Loucy (cell line): ENCODE measurements around the gene TMEM256.

Experiments used
- H2AFZ ChIP-seq: fragments of 200-600 bp; sonication (generic); 2 replicates; pipeline ENCODE4 v1.6.0; 2016; ENCODE audit warnings: antibody characterized with exemption, mild to moderate bottlenecking, low read length, moderate library complexity
- H3F3A ChIP-seq: fragments of 200-600 bp; 2 replicates; pipeline ENCODE4 v1.6.0; 2016; ENCODE audit warnings: antibody characterized with exemption, low read depth, mild to moderate bottlenecking
- H3K27me3 ChIP-seq: fragments of 200-600 bp; sonication (generic); 2 replicates; pipeline ENCODE4 v1.6.1; 2014; ENCODE audit warnings: low read length, mild to moderate bottlenecking; ENCODE audit not compliant: insufficient read depth, poor library complexity, severe bottlenecking
- H3K36me3 ChIP-seq: fragments of 200-600 bp; sonication (generic); 2 replicates; pipeline ENCODE4 v1.6.1; 2016; ENCODE audit warnings: low read length; ENCODE audit not compliant: insufficient read depth
- H3K4me1 ChIP-seq: fragments of 200-600 bp; sonication (generic); 2 replicates; pipeline ENCODE4 v1.5.1; 2014; ENCODE audit warnings: low read length, mild to moderate bottlenecking; ENCODE audit not compliant: insufficient read depth, poor library complexity, severe bottlenecking
- H3K4me2 ChIP-seq: fragments of 200-600 bp; sonication (generic); 2 replicates; pipeline ENCODE4 v1.6.0; 2014; ENCODE audit warnings: antibody characterized with exemption, low read length, low read depth, mild to moderate bottlenecking; ENCODE audit not compliant: poor library complexity, severe bottlenecking
- H3K4me3 ChIP-seq: fragments of 200-600 bp; sonication (generic); 2 replicates; pipeline ENCODE4 v1.5.1; 2014; ENCODE audit warnings: low read length, mild to moderate bottlenecking, mixed read lengths; ENCODE audit not compliant: poor library complexity, severe bottlenecking
- H3K79me2 ChIP-seq: fragments of 200-600 bp; sonication (generic); 2 replicates; pipeline ENCODE4 v1.6.1; 2014; ENCODE audit warnings: low read length; ENCODE audit not compliant: insufficient read depth
- H3K9ac ChIP-seq: fragments of 200-600 bp; sonication (generic); 2 replicates; pipeline ENCODE4 v1.6.0; 2014; ENCODE audit warnings: mild to moderate bottlenecking, low read depth, low read length, moderate library complexity; ENCODE audit not compliant: poor library complexity, severe bottlenecking
- H3K9me2 ChIP-seq: fragments of 200-600 bp; sonication (generic); replicated peaks from 2 replicates; pipeline ENCODE4 v1.6.1; 2016; ENCODE audit warnings: low read depth, low read length, mixed read lengths
- H3K9me3 ChIP-seq: fragments of 200-600 bp; sonication (generic); 2 replicates; pipeline ENCODE4 v1.6.1; 2014; ENCODE audit warnings: mild to moderate bottlenecking, antibody characterized with exemption, low read length, low read depth; ENCODE audit not compliant: insufficient read depth
- H4K20me1 ChIP-seq: fragments of 200-600 bp; sonication (generic); 2 replicates; pipeline ENCODE4 v1.6.0; 2014; ENCODE audit warnings: antibody characterized with exemption, low read length, mild to moderate bottlenecking; ENCODE audit not compliant: insufficient read depth, poor library complexity, severe bottlenecking
- EZH2phosphoT487 ChIP-seq: fragments of 200-600 bp; IDR thresholded peaks from 2 replicates; pipeline ENCODE4 v1.6.1; 2018; ENCODE audit warnings: antibody characterized with exemption, mild to moderate bottlenecking, moderate library complexity, borderline replicate concordance
- TF ChIP-seq, protein P1 (sequence below): fragments of 200-600 bp; sonication (generic); conservative IDR thresholded peaks from 2 replicates; pipeline ENCODE4 v1.5.1; 2014; ENCODE audit warnings: mild to moderate bottlenecking, antibody characterized with exemption, low read length

The TMEM256 gene

DNA sequence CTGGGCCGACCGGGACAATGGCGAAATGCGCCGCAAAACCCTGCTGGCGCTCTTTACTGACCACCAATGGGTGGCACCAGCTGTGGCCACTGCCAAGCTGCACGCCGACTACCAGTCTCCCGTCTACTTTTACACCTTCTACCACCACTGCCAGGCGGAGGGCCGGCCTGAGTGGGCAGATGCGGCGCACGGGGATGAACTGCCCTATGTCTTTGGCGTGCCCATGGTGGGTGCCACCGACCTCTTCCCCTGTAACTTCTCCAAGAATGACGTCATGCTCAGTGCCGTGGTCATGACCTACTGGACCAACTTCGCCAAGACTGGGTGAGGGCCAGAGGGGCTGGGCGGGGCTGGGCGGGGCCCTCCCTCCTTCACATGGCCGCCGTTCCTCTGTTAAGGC lies 11.9 kb upstream of the TMEM256 start:
- TF ChIP-seq, protein P1, sequence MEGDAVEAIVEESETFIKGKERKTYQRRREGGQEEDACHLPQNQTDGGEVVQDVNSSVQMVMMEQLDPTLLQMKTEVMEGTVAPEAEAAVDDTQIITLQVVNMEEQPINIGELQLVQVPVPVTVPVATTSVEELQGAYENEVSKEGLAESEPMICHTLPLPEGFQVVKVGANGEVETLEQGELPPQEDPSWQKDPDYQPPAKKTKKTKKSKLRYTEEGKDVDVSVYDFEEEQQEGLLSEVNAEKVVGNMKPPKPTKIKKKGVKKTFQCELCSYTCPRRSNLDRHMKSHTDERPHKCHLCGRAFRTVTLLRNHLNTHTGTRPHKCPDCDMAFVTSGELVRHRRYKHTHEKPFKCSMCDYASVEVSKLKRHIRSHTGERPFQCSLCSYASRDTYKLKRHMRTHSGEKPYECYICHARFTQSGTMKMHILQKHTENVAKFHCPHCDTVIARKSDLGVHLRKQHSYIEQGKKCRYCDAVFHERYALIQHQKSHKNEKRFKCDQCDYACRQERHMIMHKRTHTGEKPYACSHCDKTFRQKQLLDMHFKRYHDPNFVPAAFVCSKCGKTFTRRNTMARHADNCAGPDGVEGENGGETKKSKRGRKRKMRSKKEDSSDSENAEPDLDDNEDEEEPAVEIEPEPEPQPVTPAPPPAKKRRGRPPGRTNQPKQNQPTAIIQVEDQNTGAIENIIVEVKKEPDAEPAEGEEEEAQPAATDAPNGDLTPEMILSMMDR = no peak
- no peak for TF ChIP-seq EZH2phosphoT487
- H3K9ac ChIP-seq = no peak overlapping the region
- no peak overlapping the region for H3K4me2 ChIP-seq
- H3K9me2 ChIP-seq = no peaks in the 10 kb centered on the region
- no peaks in the 10 kb centered on the region for H3K79me2 ChIP-seq
- H3K4me1 ChIP-seq = no peaks in the 10 kb centered on the region
- no peaks in the 10 kb centered on the region for H3K36me3 ChIP-seq
- no peaks in the 10 kb centered on the region for H3K9me3 ChIP-seq
- H4K20me1 ChIP-seq = no peaks in the 10 kb centered on the region
- H2AFZ ChIP-seq = no peak overlapping the region
- H3K27me3 ChIP-seq = no peaks in the 10 kb centered on the region
- no peak overlapping the region for H3K4me3 ChIP-seq
- H3F3A ChIP-seq = no peaks in the 10 kb centered on the region

DNA sequence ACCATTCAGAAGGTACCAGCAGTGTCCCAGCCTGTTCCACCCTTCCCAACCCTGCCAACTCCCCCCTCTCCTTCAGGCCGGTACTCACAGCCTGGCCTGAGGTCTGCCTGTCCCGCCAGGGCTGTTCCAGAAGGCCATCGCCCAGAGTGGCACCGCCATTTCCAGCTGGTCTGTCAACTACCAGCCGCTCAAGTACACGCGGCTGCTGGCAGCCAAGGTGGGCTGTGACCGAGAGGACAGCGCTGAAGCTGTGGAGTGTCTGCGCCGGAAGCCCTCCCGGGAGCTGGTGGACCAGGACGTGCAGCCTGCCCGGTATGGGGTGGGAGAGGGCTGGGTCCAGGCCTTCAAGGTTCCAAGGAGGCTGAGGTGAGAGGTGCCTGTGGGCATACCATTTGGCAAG lies 10.9 kb upstream of the TMEM256 start:
- Histone ChIP-seq H3K27me3 (no peaks in the 10 kb centered on the region), H3K36me3 (no peaks in the 10 kb centered on the region), H3F3A (no peaks in the 10 kb centered on the region), H4K20me1 (no peaks in the 10 kb centered on the region), H3K9ac (no peak overlapping the region), H3K4me3 (no peak overlapping the region), H3K4me2 (no peak overlapping the region), H3K79me2 (no peaks in the 10 kb centered on the region), H2AFZ (no peak overlapping the region), H3K9me2 (no peaks in the 10 kb centered on the region), H3K9me3 (no peaks in the 10 kb centered on the region), H3K4me1 (no peaks in the 10 kb centered on the region)
- TF ChIP-seq EZH2phosphoT487 = no peak
- TF ChIP-seq, protein P1 = no peak

DNA sequence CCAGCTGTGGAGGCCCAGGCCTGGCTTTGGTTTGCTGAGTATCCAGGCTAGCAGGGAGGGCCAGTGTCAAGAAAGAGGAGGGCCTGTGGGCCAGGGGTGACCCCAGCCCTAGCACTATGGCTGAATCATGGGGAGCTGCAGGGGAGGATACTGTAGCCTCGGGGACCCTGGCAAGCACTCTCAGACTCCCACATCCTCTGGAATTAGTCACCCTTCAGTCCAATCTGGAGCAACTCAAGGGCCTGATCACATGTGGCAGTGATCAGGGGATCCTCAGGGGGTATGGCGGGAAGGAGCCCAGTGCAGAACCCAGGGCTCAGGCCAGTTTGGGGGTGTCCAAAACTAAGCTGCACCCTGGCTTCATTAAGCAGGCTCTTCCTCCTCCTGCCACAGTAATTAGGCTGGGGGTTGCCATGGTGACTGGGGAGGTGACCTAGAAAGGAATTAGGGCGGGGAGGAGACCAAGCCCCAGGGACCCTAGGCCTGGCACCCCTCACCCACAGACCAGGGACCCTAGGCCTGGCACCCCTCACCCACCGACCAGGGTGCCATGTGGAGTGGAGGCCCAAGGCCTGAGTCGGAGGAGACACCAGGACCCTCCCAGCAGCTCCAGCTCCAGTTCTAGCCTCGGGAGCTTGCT lies 9.6 kb upstream of the TMEM256 start:
- Histone ChIP-seq H3K36me3 (no peaks in the 10 kb centered on the region), H3K9me3 (no peaks in the 10 kb centered on the region)

More for the DNA sequence above, 9.6 kb upstream of the TMEM256 start:
- no peak overlapping the region for H2AFZ ChIP-seq
- H3K4me1 ChIP-seq = no peaks in the 10 kb centered on the region
- no peak for TF ChIP-seq EZH2phosphoT487
- TF ChIP-seq, protein P1 = no peak
- H3K27me3 ChIP-seq = no peaks in the 10 kb centered on the region
- no peaks in the 10 kb centered on the region for H3K9me2 ChIP-seq
- no peak overlapping the region for H3K4me2 ChIP-seq
- H3K9ac ChIP-seq = no peak overlapping the region
- no peaks in the 10 kb centered on the region for H3K79me2 ChIP-seq
- H3F3A ChIP-seq = no peaks in the 10 kb centered on the region
- no peaks in the 10 kb centered on the region for H4K20me1 ChIP-seq
- H3K4me3 ChIP-seq = no peak overlapping the region
